Measurements from ENCODE around the gene SERINC2.

DNA sequence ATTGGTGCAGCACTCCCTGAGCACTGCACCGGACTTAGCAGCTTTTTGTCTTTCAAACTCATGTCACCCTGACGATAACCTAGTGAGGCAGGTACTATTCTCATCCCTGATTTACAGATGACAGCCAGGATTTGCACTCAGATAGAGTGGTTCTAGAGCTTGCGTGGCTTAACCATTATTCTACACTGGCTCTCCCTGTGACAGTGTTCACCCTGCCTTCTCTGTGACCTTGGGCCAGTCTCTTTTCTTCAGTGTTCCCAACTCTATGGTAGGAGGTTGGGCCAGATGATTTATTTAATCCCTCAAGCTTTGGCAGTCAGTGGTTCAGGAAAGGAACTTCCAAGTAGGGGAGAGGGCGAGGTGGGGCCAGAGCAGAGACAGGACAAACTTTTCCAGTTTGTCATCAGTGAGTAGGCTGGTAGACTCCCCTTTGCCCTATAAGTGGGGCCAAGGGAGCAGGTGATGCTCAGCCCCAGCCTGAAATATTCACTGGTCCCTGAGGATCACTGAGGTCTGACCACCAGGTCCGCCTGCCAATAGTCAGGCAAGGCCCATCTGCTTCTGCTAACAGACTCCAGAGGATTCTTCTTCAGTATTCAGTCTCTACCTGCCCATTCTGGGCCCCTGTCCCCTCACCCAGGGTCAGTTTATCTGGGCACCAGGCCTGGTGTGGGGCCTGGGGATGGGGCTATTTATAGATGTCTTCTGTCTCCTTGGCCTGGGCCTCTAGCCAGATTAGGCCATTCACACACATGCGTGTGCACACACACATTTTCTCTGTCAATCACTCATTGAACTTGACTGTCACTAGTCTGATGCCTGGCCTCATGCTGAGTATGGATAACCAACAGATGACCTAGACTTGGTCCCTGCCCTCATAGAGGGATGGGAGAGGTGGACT lies 31.4 kb upstream of the SERINC2 start:
- TF ChIP-seq NR3C1 (IDR thresholded peaks at IDR 0.05): no peak
- TF ChIP-seq, protein P1, sequence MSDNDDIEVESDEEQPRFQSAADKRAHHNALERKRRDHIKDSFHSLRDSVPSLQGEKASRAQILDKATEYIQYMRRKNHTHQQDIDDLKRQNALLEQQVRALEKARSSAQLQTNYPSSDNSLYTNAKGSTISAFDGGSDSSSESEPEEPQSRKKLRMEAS (IDR thresholded peaks at IDR 0.05): no peak
